ENCODE results near the gene S100Z. TPM values are rescaled to one million over a fixed set of nuclear protein-coding genes. Genes with fewer than 3 reads are reported as not detected.
"Not testable (repeated sequence)": the region's sequence is repeated elsewhere in the genome, so short reads cannot be mapped to it uniquely, and the experiment has no call there.

S100Z gene
- total RNA-seq, result 0.90 TPM
- long read RNA-seq, partial matches to known transcripts, result 0 of 2 reads
- long read RNA-seq, other reads (novel, unspliced or antisense), result 2 of 2 reads

DNA sequence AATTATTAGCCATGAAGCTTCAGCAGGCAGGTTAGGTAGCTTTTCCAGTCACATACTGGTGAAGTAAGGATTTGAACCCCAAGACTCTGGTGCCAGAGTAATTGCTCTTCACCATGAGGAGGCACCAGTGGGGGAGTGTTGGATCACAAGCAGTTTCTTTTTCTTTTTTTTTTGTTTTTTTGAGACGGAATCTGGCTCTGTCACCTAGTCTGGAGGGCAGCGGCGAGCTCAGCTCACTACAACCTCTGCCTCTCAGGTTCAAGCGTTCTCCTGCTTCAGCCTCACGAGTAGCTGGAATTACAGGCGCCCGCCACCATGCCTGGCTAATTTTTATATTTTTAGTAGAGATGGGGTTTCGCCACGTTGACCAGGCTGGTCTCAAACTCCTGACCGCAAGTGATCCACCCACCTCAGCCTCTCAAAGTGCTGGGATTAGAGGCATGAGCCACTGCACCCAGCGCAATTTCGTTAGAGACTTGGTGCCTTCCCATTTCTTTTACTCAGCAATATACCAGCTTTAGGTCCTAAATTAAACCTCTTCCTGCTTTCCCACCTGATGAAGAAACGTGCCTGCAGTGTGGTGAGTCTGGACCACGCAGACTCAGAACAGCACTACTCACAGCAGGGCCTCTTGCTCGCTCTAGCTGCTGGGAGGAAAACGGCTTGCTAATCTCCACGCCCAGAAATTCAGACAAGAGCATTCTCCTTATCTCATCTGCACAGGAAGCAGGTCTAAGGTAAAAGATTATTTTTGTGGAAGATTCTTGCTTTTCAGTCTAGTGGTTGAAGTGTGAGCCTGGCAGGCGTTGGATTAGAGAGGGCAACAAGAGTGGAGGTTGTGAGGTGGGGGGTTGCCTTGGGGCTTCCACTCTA, at the start of gene S100Z:
Gene S100Z, plus strand, starts transcription at position 596 of the 873 bp plus-strand sequence. CDS start 25,346 bp downstream, outside the sequence.
- DNase-seq (ENCODE audit: low spot score), result no peak

DNA sequence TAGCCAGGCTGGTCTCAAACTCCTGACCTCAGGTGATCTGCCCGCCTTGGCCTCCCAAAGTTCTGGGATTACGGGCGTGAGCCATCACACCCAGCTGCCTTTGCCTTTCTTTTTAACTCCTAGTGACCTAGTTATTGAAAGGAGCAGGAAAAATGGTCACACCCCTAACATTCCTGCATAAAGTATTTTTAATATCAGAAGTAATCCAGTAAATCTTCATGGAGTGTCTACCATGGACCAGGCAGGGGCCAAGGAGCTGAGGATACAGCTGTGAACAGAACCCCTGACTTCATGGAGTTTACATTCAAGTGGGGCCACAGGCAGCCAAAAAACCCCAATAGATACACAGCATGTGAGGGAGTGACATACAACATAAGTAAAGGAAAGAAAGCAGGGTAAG, 49.2 kb upstream of the S100Z start:
- DNase-seq (ENCODE audit: low spot score), result no peak

DNA sequence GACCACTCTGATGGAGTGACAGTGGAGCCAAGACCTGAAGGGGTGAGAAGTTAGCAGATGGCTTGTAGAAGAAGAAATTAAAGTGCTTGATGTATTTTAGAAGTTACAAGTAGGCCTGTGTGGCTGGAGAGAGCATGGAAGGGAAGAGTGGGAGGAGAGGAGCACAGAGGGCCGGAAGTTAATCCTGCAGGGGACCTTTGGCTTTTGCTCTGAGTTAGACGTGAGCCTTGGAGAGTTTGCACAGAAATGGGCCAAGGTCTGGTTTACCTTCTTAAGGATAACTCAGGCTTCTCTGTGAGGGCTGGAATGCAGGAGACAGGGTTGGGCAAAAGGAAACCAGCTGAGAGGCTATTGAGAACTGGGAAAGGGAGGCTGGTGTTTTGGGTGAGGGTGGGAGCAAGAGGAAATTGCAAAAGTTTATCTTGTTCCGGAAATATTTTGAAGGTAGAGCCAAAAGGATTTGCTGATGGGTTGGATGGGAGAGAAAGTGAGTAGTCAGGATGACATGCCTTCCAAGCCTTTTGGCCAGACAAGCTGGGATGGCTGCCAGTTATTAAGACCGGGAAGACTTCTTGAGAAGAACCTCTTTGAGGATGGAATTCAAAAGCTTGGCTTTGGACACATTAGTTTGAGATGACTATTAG, 48.5 kb upstream of the S100Z start:
- no peak for DNase-seq (ENCODE audit: low spot score)

DNA sequence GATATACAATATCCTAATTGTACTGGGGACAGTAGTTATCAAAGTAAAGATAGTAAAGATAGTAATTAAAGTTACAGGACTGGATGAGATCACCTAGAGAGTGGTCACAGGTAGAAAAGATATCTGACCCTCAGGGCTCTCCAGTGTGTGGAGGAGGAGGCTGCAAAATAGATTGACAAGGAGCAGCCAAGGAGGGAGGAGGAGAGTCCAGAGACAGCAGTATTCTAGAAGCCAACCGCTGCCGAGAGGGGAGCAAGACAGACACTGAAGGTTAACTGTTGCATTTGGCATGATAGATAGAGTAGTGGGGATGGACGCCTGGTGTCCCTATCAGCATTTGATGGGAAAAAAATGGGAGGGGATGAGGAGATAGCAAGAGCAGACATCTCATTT, 48.0 kb upstream of the S100Z start:
- DNase-seq (ENCODE audit: low spot score), result no peak

DNA sequence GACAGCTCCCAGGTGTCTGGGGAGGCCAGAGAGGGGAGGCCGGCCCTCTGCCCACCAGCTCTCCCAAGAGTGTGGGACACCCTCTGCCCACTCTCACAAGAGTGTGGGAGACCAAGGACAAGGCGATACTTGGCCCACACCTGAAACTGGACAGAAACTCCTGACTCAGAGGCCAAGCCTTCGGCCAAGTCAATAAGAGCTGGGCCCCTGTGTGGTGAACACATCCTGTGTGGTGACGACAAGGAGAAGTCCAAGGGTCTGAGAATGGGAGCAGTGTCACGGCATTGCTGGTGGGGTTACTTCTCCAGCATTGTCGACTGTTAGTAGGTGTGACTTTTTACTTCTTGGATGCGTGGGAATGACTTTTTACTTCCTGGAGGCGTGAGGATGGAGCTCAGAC, 45.5 kb upstream of the S100Z start:
- DNase-seq (ENCODE audit: low spot score), result no peak

DNA sequence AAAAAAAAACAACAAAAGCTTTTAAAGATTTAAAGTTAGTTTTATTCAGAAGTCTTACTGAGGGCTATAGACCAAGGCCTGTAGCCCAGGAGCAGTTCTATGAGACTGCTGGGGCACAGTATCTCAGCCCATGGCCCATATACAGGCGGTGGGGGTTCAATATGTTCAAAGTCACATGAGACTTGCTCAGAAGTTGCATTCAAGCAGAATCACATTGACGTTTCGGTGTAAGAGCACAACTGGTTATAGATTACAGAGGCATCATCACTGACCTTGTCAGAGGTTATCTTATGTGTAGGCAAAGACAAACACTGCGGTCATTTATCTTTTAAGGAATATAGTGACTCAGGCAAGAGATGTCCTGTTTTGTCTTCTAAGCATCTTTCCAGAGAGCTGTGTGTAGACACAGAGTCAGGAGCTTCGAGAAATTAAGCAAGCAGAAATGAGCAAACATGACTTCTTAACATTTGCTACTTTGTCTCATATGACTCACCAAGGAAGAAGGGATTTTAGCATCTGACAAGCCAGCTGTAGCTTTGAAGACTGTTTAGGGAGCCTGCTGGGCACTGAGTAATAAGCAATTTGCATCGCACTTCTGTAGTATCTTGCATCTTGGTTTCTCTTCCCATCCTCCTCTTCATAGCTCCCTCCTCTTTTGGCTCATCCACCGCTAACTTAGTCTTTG, 43.9 kb upstream of the S100Z start:
- DNase-seq (ENCODE audit: low spot score), result no peak

DNA sequence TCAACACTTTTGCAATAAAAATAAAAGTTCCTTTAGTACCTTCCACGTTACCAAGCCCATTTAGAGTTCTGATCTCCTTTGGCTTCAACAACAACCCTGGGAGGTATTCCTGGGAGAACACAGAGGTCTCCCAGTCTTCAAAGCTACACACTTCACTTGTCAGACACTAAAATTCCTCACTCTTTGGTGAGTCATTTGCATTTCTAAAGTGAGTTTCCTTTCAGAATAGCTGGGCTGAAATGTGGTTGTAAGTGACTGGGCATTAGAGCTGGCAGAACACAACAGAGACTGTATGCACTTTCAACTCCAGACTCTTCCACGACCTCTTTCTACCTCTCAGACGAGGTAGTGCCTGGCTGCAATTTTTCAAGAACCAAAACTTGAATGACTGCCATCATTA, 42.5 kb upstream of the S100Z start:
- no peak for DNase-seq (ENCODE audit: low spot score)

DNA sequence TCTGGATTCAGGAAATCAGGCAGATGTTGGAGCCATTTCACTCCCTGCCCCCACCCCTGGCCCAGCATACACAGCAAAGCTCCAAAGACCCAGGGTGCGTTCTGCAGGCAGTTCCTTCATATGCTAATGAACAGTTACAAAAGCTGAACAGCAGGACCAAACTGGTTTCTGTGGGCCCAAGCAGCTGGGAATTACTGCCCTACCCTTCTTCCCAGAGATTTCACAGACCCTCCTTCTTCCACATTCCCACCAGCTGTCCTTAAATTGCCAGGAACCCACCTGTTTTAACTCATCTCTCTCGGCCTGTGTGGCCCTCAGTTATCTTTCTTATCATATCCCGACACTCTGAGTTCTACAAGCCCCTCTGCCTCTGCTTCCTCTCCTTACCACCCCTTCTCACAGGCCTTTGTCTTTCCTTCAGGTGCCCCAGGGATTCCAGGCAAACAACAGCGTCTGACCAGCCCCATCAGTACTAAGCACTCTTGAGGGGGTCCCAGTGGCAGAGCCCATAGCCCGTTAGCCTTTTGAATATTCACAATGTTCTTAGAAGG, 41.6 kb upstream of the S100Z start:
- DNase-seq (ENCODE audit: low spot score), result no peak

DNA sequence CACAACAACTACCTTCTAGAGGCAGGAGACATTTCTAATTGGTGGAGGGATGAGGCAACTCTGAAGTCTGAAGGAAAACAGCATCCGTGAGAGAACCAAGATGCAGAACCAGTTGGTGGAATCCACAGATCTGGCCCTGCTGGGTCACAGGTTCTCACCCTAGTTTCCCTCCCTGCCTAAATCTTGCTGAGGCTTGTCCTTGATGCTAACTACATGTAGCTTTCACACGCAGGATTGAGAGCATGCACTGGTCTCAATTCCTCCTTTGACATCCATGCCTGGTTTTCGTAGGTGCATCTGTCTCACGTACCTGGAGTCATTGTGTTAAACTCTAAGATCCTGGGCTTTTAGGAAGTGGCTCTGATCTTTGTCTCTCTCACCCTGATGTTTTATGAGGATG, 40.7 kb upstream of the S100Z start:
- DNase-seq (ENCODE audit: low spot score), result no peak

DNA sequence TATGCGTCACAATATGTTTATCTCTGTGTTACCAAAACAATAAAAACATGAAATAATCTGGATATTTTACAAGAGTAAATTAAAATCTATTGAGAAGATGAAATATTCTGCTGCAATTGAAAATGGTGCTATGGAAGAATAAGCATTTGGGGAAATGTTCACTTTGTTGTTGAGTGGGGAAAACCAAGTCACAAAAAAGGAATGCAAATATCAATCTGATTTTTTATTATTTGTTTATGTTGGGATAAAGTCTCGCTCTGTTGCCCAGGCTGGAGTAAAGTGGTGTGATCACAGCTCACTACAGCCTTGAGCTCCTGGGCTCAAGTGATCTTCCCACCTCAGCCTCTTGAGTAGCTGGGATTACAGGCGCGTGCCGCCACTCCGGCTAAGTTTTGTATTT, 39.6 kb upstream of the S100Z start:
- DNase-seq (ENCODE audit: low spot score), result no peak

DNA sequence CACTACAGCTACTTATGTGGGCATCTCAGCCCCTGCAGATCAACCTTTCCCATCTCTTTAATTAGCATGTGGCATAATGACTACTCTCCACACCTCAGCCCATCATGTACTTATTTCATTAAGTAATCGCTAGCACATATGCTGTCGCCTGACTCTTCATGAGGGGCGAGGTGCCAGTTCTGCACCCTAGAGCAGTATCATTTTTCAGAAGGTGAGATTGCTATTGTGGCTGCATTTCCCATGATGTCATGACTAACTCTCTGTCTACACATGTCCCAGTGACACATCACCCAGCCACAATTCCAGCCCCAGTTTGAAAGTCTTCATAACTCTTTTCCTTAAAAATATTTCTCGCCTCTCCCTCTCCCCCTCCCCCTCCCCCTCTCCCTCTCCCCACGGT, 38.6 kb upstream of the S100Z start:
- DNase-seq (ENCODE audit: low spot score), result no peak

DNA sequence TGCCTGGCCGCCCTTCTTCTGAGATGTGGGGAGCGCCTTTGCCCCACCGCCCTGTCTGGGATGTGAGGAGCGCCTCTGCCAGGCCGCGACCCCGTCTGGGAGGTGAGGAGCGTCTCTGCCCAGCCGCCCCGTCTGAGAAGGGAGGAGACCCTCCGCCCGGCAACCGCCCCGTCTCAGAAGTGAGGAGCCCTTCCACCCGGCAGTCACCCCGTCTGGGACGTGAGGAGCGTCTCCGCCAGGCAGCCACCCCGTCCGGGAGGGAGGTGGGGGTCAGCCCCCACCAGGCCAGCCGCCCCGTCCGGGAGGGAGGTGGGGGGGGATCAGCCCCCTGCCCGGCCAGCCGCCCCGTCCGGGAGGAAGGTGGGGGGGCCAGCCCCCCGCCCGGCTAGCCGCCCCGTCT, 37.6 kb upstream of the S100Z start:
- DNase-seq (ENCODE audit: low spot score), result not testable (repeated sequence)

DNA sequence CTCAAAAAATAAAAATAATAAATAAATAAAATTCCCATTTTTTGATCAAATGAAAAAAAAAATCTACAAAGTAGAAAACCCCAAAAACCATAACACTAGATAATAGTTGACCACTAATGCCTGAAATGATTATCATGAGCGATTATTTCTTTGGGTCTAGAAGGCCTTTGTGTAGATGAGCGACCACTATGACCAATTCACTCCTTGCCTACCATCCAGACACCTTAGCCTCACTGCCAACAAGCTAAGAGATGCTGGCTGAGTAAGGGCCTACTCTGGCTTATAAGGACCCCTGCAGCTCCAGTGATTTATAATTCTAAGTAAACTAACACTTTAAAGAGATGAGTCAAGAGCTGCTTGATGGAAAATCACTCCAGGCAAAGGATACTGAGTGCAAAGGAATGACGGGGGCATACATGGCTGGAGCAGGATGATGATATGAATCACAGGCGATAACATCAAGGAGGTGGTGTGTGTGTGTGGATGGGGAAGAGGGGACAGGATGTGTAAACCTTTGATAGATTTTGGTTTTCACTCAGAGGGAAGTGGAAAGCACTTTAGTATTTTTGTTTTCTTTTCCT, 35.7 kb upstream of the S100Z start:
- DNase-seq (ENCODE audit: low spot score), result no peak

DNA sequence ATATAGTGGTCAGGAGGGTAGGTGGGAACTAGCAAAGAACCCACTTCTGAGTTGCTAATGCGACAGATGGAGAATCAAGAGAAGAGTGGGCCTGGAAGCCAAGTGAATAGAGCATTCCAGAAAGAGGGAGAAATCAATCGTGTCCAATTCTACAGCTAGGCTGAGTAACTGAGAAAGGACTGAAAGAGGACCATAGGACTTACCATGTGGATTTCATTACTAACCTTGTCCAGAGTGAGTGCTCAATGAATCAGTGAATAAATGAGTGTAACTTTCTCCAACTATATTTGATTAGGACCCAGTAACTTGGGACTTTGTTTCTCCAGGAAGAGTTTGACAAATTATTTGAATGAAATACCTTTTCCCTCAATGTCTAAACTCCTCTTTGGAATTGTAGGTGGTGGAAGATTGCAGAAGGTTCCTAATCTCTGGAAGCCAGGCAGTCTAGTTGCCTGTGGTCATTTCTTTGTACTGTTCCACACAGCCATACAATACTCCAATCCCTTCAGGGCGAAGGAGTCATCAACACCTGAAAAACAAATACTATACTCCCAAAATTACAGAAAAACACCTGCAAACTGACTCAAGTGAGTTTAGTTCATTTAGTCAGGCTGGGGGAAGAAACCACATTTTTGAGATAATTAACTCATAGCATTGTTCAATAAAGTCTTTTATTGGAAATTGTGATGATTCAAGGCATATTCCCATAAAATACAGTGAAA, 33.5 kb upstream of the S100Z start:
- no peak for DNase-seq (ENCODE audit: low spot score)

DNA sequence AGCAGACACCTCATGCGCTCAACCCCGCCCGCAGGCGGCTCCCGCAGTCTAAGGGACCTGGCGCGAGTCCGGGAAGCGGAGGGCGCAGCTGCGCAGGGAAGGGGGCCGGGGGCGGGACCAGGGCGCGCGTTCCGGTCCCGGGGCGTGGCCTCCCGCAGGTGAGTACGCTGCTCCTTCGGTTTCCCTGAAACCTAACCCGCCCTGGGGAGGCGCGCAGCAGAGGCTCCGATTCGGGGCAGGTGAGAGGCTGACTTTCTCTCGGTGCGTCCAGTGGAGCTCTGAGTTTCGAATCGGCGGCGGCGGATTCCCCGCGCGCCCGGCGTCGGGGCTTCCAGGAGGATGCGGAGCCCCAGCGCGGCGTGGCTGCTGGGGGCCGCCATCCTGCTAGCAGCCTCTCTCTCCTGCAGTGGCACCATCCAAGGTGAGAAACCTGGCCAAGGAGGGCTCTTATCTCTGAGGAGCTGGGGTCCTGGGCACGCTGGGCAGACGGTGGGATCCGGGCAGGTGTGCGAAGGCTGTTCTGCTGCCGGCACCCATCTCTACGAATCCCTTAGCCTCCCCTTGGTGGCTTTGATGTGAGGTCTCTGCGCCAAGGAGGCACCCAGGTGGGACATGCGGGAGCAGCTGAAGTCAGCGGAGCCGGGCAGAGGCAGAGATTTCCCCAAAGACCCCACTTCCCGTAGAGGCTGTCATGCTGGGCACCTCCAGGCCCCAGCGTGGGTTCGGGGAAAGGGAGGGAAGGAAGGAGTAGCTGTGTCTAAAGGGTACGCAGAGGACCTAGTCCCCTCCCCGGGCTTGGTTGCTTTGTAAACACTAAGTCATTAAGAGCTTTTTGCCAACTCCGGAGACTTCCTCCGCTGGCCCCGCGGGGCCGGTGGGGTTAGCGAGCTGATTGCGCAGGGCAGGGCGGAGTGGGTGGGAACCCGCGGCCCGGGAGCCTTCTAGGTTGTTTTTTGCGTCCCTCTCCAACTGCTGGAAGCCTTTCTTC, 30.7 kb upstream of the S100Z start, which contains the start of gene F2RL1:
Gene F2RL1, plus strand, starts transcription at position 187 of the 988 bp plus-strand sequence. Its CDS starts 153 bp downstream, at position 340.
- DNase-seq (ENCODE audit: low spot score), result peak; percentile 90

DNA sequence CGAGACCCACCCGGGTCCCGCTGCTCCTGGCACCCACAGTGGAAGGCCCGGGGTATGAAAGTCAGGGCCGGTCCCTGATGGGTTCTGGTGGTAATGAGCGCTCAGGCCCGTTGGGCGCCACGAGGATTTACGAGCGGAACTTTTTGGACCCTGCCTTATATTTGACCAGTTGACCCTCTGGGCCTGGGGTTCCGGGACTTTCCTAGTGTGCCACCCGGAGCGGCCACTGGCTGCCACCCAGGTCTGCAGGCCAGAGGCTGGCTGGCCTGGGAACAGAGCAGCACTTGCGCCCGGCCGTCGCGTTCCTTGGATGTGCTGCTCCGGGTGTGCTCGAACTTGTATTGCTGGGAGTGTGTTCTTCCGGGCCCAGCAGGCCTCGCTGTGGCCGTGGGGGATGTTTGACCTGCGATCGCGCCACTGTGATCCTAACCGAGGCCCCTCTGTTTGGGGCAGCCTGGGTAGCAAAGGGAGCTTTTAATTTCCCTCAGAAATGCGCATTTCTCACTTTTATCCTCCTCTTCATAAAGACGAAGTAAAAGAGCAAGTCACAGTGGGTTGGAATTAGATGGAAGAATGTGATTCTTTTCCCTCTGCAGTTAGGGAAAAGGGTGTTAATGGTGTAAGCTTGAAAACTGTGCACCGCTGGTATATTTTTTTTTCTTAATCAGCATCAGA, 29.8 kb upstream of the S100Z start:
- no peak for DNase-seq (ENCODE audit: low spot score)

DNA sequence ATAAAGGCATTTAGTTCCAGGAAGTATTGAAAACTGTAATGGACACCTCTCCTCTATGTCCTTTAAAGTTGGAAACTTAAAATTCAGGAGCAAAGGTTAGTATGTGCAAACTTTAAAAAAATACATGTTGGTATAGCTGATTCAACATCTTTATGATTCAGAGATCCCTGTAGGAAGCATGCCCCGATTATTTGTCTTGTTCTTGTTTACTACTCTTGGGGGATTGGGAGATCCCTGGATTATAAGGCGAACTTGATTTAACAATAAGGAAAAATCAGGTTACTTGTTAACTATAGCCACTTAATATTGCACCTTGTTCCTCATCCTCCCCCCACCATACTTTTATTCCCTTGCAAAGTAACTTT, 29.3 kb upstream of the S100Z start:
- no peak for DNase-seq (ENCODE audit: low spot score)

DNA sequence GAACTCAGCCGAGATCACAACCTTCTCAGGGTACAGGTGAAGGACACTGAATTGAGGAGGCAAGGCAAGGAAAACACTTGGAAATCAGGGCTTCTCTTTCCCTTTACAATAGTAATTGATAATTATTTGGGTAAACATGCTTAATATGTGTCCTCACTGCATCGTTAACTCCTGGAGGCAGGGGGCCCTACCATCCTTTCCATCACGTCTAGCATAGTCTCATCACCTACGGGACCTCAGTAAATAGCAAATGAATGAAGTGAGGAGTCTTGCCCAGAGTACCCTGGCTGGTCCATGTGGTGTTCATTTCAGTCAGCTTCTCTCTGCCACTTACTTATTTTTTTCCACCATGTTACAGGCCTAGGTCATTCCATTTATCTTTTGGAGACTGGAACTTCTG, 28.7 kb upstream of the S100Z start:
- DNase-seq (ENCODE audit: low spot score), result no peak

Measured in mesenteric fat pad (tissue), 1 donor.